ENCODE measurements around the gene GHDC. TPM values are rescaled to one million over a fixed set of nuclear protein-coding genes. Genes with fewer than 3 reads are reported as not detected.
A peak's percentile ranks its signal among the peaks of the same experiment; 100 is the strongest.

The GHDC gene
- total and polyA plus RNA-seq, 2 of the 13 experiments (the other 11 are each of a cell fraction or from before 2014, with no cell fraction given) = 15.4 to 22.5 TPM

- TF ChIP-seq ZBTB10 (CRISPR knock-in tag; IDR thresholded peaks at IDR 0.05; ENCODE audit: borderline replicate concordance) (peak; percentile 88), KAT7 (CRISPR knock-in tag; IDR thresholded peaks at IDR 0.05; ENCODE audit: borderline replicate concordance) (no peak), RBM22 (optimal IDR thresholded peaks at IDR 0.05; ENCODE audit: low read length) (no peak), ZBTB14 (CRISPR knock-in tag; IDR thresholded peaks at IDR 0.05) (peak; percentile 63), ETV6 (CRISPR knock-in tag; conservative IDR thresholded peaks at IDR 0.05) (peak; percentile 96), NR2C2 (CRISPR knock-in tag; IDR thresholded peaks at IDR 0.05; ENCODE audit: borderline replicate concordance) (no peak), ZBTB39 (CRISPR knock-in tag; IDR thresholded peaks at IDR 0.05) (peak; percentile 68; the same call in 1 of the 2 replicates), ASH2L (IDR thresholded peaks at IDR 0.05; ENCODE audit: insufficient read length, low read depth, low read length) (no peak), SMAD3 (CRISPR knock-in tag; IDR thresholded peaks at IDR 0.05) (peak; percentile 96), ZNF550 (CRISPR knock-in tag; IDR thresholded peaks at IDR 0.05; ENCODE audit: borderline replicate concordance) (no peak), FOSL2 (CRISPR knock-in tag; IDR thresholded peaks at IDR 0.05) (peak; percentile 64), ARID4A (CRISPR knock-in tag; IDR thresholded peaks at IDR 0.05; ENCODE audit: borderline replicate concordance) (peak; percentile 84), NR1H2 (CRISPR knock-in tag; IDR thresholded peaks at IDR 0.05; ENCODE audit: borderline replicate concordance, low read depth) (no peak), ZBTB37 (CRISPR knock-in tag; IDR thresholded peaks at IDR 0.05) (no peak), SPEN (CRISPR knock-in tag; IDR thresholded peaks at IDR 0.05; ENCODE audit: low read depth) (peak; percentile 72; the same call in 1 of the 2 replicates), ZNF354B (CRISPR knock-in tag; IDR thresholded peaks at IDR 0.05) (no peak)
These were observed 14.3 kb downstream of the GHDC start (continued) for GRCh38 chr17:42179911-42180410.
